Aorta (tissue), 5 donors: Measurements from ENCODE around the gene AUTS2. TPM values are rescaled to one million over a fixed set of nuclear protein-coding genes. Genes with fewer than 3 reads are reported as not detected.

Experiments
- ATAC-seq: fragments of 200-7000 bp; cut with Tn5 transposase; one replicate; pipeline ENCODE4 v1.9.1; 2022; ENCODE audit warnings: moderate library complexity; ENCODE audit not compliant: low FRiP score
- DNase-seq, 2 donors: peaks; one replicate each; pipeline ENCODE4 v3.0.0-alpha.2; 2020
- H3K27ac ChIP-seq, 2 donors: one replicate each; pipeline ENCODE4 v1.5.1; 2013; ENCODE audit warnings: low read length in 2 of 2, mild to moderate bottlenecking in 2 of 2, moderate library complexity in 2 of 2, control low read depth in 1 of 2, inconsistent platforms in 1 of 2, low read depth in 1 of 2
- H3K27me3 ChIP-seq, 2 donors: one replicate each; pipeline ENCODE4 v1.6.1; 2013; ENCODE audit warnings: control low read depth in 1 of 2, low read length in 1 of 2, mild to moderate bottlenecking in 1 of 2, moderate library complexity in 1 of 2; ENCODE audit not compliant: insufficient read depth in 2 of 2, control insufficient read depth in 1 of 2
- H3K36me3 ChIP-seq, 2 donors: one replicate each; pipeline ENCODE4 v1.6.1; 2013; ENCODE audit warnings: control low read depth in 1 of 2, low read length in 1 of 2, mild to moderate bottlenecking in 1 of 2; ENCODE audit not compliant: insufficient read depth in 2 of 2, control insufficient read depth in 1 of 2
- H3K4me1 ChIP-seq, 2 donors: one replicate each; pipeline ENCODE4 v1.6.1; 2013; ENCODE audit warnings: low read length in 2 of 2, control low read depth in 1 of 2, mild to moderate bottlenecking in 1 of 2, moderate library complexity in 1 of 2; ENCODE audit not compliant: insufficient read depth in 2 of 2, control insufficient read depth in 1 of 2
- H3K4me3 ChIP-seq, 2 donors: one replicate each; pipeline ENCODE4 v1.5.1; 2013; ENCODE audit warnings: low read length in 2 of 2, control low read depth in 1 of 2, mild to moderate bottlenecking in 1 of 2
- H3K9me3 ChIP-seq: one replicate; pipeline ENCODE4 v1.6.1; 2013; ENCODE audit warnings: mild to moderate bottlenecking, low read length; ENCODE audit not compliant: control insufficient read depth
- WGBS, 2 donors: extraction: QIAGEN DNeasy Blood & Tissue Kit; methylation state at CpG; one replicate each; pipeline ENCODE4 v1.1.7; 2013; 5-methylcytosine and 5-hydroxymethylcytosine counted together
- intact Hi-C, 2 donors: fragments of 100-400 bp; cut with DNase I; formaldehyde crosslinking; loops; one replicate each; pipeline versions ENCODE4 v1.14.2 to v1.15.0; 2022
- polyA plus RNA-seq, 2 donors: library from polyadenylated mRNA; stranded (reverse); fragments of 200-250 nt; gene quantifications; one replicate each; pipeline ENCODE4 v1.2.3, GENCODE V29; 2013
- total RNA-seq, 2 donors: library from RNA; stranded (reverse); fragmentation: NEBNext Ultra II Directional; extraction: Animal tissue kit (Norgen Biotek cat#: 25700); gene quantifications; one replicate each; pipeline ENCODE4 v1.2.1, GENCODE V29; 2021
- donor health status: healthy with polysubstance abuse.
- donor health status: Bipolar disorder and iron deficiency.
- donor health status: DM: no; HTN: no; CAD: no.
- donor health status: DM: no; HTN: no; CAD: no.
- donor health status: DM: yes; HTN: yes; CAD: no.

Gene AUTS2
- total and polyA plus RNA-seq, 4 donors = 3.9 to 102 (median 57.0) TPM

- 95 to 97% methylated on average over 5 of the region's 5 CpGs for WGBS, 2 donors
- DNase-seq (no peak), ATAC-seq (no peak)
- no peaks in the 10 kb centered on the region for H3K27me3 ChIP-seq
- no peak overlapping the region for H3K4me3 ChIP-seq
- intact Hi-C loops = no loop called here
- no peak overlapping the region for H3K27ac ChIP-seq
- no peaks in the 10 kb centered on the region for H3K9me3 ChIP-seq
- H3K4me1 ChIP-seq = no peaks in the 10 kb centered on the region
- no peaks in the 10 kb centered on the region for H3K36me3 ChIP-seq
Measured at GRCh38 chr7:69640925-69641594, 42.8 kb downstream of the AUTS2 start.

GRCh38 chr7:69643265-69643664 lies 45.0 kb downstream of the AUTS2 start:
- DNase-seq = no peak
- no peaks in the 10 kb centered on the region for H3K27me3 ChIP-seq
- no peak for ATAC-seq
- no peak overlapping the region for H3K27ac ChIP-seq
- no peaks in the 10 kb centered on the region for H3K36me3 ChIP-seq
- 95% methylated on average over 4 of the region's 4 CpGs for WGBS, 2 donors
- no peak overlapping the region for H3K4me3 ChIP-seq
- H3K4me1 ChIP-seq = no peaks in the 10 kb centered on the region
- H3K9me3 ChIP-seq = no peaks in the 10 kb centered on the region
- intact Hi-C loops = no loop called here

GRCh38 chr7:69643708-69644445 lies 45.6 kb downstream of the AUTS2 start:
- H3K27ac ChIP-seq = no peak overlapping the region
- no peaks in the 10 kb centered on the region for H3K9me3 ChIP-seq
- ATAC-seq = no peak
- no peak for DNase-seq
- no peaks in the 10 kb centered on the region for H3K27me3 ChIP-seq
- intact Hi-C loops = no loop called here
- no peaks in the 10 kb centered on the region for H3K36me3 ChIP-seq
- 68 to 76% methylated on average over 3 of the region's 3 CpGs for WGBS, 2 donors
- no peak overlapping the region for H3K4me3 ChIP-seq
- H3K4me1 ChIP-seq = no peaks in the 10 kb centered on the region

GRCh38 chr7:69645683-69646082 lies 47.4 kb downstream of the AUTS2 start:
- ATAC-seq (no peak), DNase-seq (no peak)
- Histone ChIP-seq H3K36me3 (no peaks in the 10 kb centered on the region), H3K4me3 (no peak overlapping the region), H3K27me3 (no peaks in the 10 kb centered on the region), H3K27ac (no peak overlapping the region), H3K9me3 (no peaks in the 10 kb centered on the region), H3K4me1 (no peaks in the 10 kb centered on the region)
- intact Hi-C loops = no loop called here
- 72 to 89% methylated on average over 4 of the region's 4 CpGs for WGBS, 2 donors

- intact Hi-C loops = no loop called here
- H3K36me3 ChIP-seq = no peaks in the 10 kb centered on the region
- H3K9me3 ChIP-seq = peaks cover 2% of the 10 kb centered on the region
- H3K4me3 ChIP-seq = no peak overlapping the region
- H3K27ac ChIP-seq = no peak overlapping the region
- no peak for DNase-seq
- 94 to 97% methylated on average over 7 of the region's 7 CpGs for WGBS, 2 donors
- no peaks in the 10 kb centered on the region for H3K4me1 ChIP-seq
- no peak for ATAC-seq
- H3K27me3 ChIP-seq = no peaks in the 10 kb centered on the region
Measured at GRCh38 chr7:69651101-69651590, 52.9 kb downstream of the AUTS2 start.

GRCh38 chr7:69652947-69653701 lies 54.8 kb downstream of the AUTS2 start:
- 95 to 100% methylated on average over 3 of the region's 3 CpGs for WGBS, 2 donors
- H3K9me3 ChIP-seq = peaks cover 2% of the 10 kb centered on the region
- H3K27me3 ChIP-seq = no peaks in the 10 kb centered on the region
- H3K4me1 ChIP-seq = no peaks in the 10 kb centered on the region
- no peak overlapping the region for H3K4me3 ChIP-seq
- ATAC-seq (no peak), DNase-seq (no peak)
- H3K27ac ChIP-seq = no peak overlapping the region
- intact Hi-C loops = no loop called here
- H3K36me3 ChIP-seq = no peaks in the 10 kb centered on the region

- WGBS, 2 donors = 97 to 100% methylated on average over 2 of the region's 2 CpGs
- H3K36me3 ChIP-seq = no peaks in the 10 kb centered on the region
- H3K4me3 ChIP-seq = no peak overlapping the region
- ATAC-seq (no peak), DNase-seq (no peak)
- H3K27ac ChIP-seq = no peak overlapping the region
- intact Hi-C loops = no loop called here
- no peaks in the 10 kb centered on the region for H3K27me3 ChIP-seq
- peaks cover 2% of the 10 kb centered on the region for H3K9me3 ChIP-seq
- no peaks in the 10 kb centered on the region for H3K4me1 ChIP-seq
Measured at GRCh38 chr7:69653806-69654205, 55.5 kb downstream of the AUTS2 start.

- DNase-seq (no peak), ATAC-seq (no peak)
- H3K27me3 ChIP-seq = no peaks in the 10 kb centered on the region
- peaks cover 2% of the 10 kb centered on the region for H3K9me3 ChIP-seq
- intact Hi-C loops = no loop called here
- no peaks in the 10 kb centered on the region for H3K4me1 ChIP-seq
- H3K4me3 ChIP-seq = no peak overlapping the region
- 35 to 42% methylated on average over 2 of the region's 2 CpGs for WGBS, 2 donors
- no peaks in the 10 kb centered on the region for H3K36me3 ChIP-seq
- no peak overlapping the region for H3K27ac ChIP-seq
Measured at GRCh38 chr7:69654381-69654780, 56.1 kb downstream of the AUTS2 start.
